DND-41 (cell line): Measurements from ENCODE around the gene PPP1R14B.

Source experiments
- EZH2 ChIP-seq: IDR thresholded peaks from 3 replicates; pipeline ENCODE4 v1.6.1; 2012; ENCODE audit warnings: borderline replicate concordance, low read depth, mild to moderate bottlenecking, moderate library complexity, low read length, inconsistent platforms; ENCODE audit not compliant: severe bottlenecking
- TF ChIP-seq, protein P1 (sequence below): IDR thresholded peaks from 2 replicates; pipeline ENCODE4 v1.5.1; 2012; ENCODE audit warnings: borderline replicate concordance, low read length, moderate library complexity, mild to moderate bottlenecking; ENCODE audit not compliant: poor library complexity, severe bottlenecking; ENCODE audit errors: extremely low read depth

DNA sequence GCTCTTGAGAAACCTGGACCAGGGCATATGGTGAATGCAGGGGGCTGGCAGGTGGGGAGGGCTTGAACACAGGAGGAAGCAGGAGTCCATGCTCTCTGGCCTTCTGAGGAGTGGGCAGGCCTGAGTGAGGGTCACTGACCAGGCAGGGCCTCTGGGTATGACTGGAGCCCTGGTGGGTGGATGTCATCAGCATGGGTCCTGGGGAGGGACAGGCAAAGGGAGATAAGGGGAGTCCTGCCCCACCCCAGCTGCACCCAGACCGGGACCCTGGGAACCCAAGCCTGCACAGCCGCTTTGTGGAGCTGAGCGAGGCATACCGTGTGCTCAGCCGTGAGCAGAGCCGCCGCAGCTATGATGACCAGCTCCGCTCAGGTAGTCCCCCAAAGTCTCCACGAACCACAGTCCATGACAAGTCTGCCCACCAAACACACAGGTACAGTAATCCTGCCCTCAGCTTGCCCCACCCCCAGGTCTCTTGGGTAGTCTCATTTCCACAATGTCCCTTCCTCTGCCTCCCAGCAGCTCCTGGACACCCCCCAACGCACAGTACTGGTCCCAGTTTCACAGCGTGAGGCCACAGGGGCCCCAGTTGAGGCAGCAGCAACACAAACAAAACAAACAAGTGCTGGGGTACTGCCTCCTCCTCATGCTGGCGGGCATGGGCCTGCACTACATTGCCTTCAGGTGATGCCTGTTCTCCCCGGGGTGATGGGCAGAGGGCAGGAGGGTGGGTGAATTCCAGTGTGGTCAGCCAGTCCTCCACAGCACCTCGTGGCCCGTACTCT lies 14.4 kb downstream of the PPP1R14B start:
- TF ChIP-seq, protein P1, sequence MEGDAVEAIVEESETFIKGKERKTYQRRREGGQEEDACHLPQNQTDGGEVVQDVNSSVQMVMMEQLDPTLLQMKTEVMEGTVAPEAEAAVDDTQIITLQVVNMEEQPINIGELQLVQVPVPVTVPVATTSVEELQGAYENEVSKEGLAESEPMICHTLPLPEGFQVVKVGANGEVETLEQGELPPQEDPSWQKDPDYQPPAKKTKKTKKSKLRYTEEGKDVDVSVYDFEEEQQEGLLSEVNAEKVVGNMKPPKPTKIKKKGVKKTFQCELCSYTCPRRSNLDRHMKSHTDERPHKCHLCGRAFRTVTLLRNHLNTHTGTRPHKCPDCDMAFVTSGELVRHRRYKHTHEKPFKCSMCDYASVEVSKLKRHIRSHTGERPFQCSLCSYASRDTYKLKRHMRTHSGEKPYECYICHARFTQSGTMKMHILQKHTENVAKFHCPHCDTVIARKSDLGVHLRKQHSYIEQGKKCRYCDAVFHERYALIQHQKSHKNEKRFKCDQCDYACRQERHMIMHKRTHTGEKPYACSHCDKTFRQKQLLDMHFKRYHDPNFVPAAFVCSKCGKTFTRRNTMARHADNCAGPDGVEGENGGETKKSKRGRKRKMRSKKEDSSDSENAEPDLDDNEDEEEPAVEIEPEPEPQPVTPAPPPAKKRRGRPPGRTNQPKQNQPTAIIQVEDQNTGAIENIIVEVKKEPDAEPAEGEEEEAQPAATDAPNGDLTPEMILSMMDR, result no peak
- TF ChIP-seq EZH2, result no peak
